Panc1 (cell line): ENCODE data around the gene OR2A5.
"Not testable (repeated sequence)": the region's sequence is repeated elsewhere in the genome, so short reads cannot be mapped to it uniquely, and the experiment has no call there.

Source experiments
- CTCF ChIP-seq: fragments of 450-650 bp; IDR thresholded peaks from 2 replicates; pipeline ENCODE4 v1.5.1; 2017; ENCODE audit warnings: mild to moderate bottlenecking
- POLR2AphosphoS5 ChIP-seq: IDR thresholded peaks from 2 replicates; pipeline ENCODE4 v1.6.1; 2012; ENCODE audit warnings: mild to moderate bottlenecking, low read depth, low read length, moderate library complexity
- REST ChIP-seq, 2 experiments: IDR thresholded peaks; 2 replicates each; pipeline ENCODE4 v1.6.1; 2011 to 2012; ENCODE audit warnings: low read depth in 2 of 2, control low read depth in 1 of 2, low read length in 1 of 2, mild to moderate bottlenecking in 1 of 2, moderate library complexity in 1 of 2; ENCODE audit not compliant: insufficient read depth in 1 of 2

- not testable (repeated sequence) for TF ChIP-seq CTCF; POLR2AphosphoS5; REST (IDR thresholded peaks at IDR 0.05; ENCODE audit: insufficient read depth in 1 of 2, low read depth in 2 of 2, low read length in 1 of 2)
Measured at GRCh38 chr7:144010061-144010460, 38.7 kb upstream of the OR2A5 start.
